HFFc6 (cell line): ENCODE measurements around the gene PTPMT1. TPM values are rescaled to one million over a fixed set of nuclear protein-coding genes. Genes with fewer than 3 reads are reported as not detected.
"Not testable (repeated sequence)": the region's sequence is repeated elsewhere in the genome, so short reads cannot be mapped to it uniquely, and the experiment has no call there.

Experiments used
- DNase-seq: peaks from one replicate; pipeline ENCODE4 v3.0.0-alpha.2; 2018
- H3K27ac Mint-ChIP-seq: 2 replicates; pipeline ENCODE4 v1.8.0; 2020; ENCODE audit warnings: mild to moderate bottlenecking, mixed read lengths
- H3K27me3 Mint-ChIP-seq: 2 replicates; pipeline ENCODE4 v1.8.0; 2021; ENCODE audit warnings: mild to moderate bottlenecking, moderate library complexity, mixed read lengths; ENCODE audit not compliant: insufficient read depth
- H3K36me3 Mint-ChIP-seq: 2 replicates; pipeline ENCODE4 v1.8.0; 2021; ENCODE audit warnings: low read depth, mixed read lengths
- H3K4me1 Mint-ChIP-seq: 2 replicates; pipeline ENCODE4 v1.8.0; 2020; ENCODE audit warnings: low read depth, mixed read lengths
- H3K4me3 Mint-ChIP-seq: 2 replicates; pipeline ENCODE4 v1.8.0; 2020; ENCODE audit warnings: mild to moderate bottlenecking, moderate library complexity, mixed read lengths
- H3K9me3 Mint-ChIP-seq: 2 replicates; pipeline ENCODE4 v1.8.0; 2020; ENCODE audit warnings: mild to moderate bottlenecking, mixed read lengths
- CTCF ChIP-seq: fragments of 200-600 bp; sonication (generic); IDR thresholded peaks from 2 replicates; pipeline ENCODE4 v1.5.0; 2021; ENCODE audit warnings: antibody characterized with exemption, mild to moderate bottlenecking
- total RNA-seq, 6 experiments: library from RNA; stranded (reverse); fragmentation: NEBNext Ultra II Directional; extraction: Animal tissue kit (Norgen Biotek cat#: 25700); gene quantifications; 2 replicates in 1 of 6; 3 replicates in 5 of 6; pipeline ENCODE4 v1.2.3, GENCODE V29; 2021

PTPMT1 gene
- total RNA-seq, 6 experiments from 2014 or later: 51.8 to 64.2 (median 54.5) TPM

- Mint-ChIP-seq H3K36me3 (no peaks in the 10 kb centered on the region), H3K4me3 (no peak overlapping the region), H3K27me3 (no peaks in the 10 kb centered on the region; the same call in 1 of the 2 replicates), H3K27ac (no peak overlapping the region), H3K9me3 (no peaks in the 10 kb centered on the region), H3K4me1 (peaks cover 7% of the 10 kb centered on the region; the same call in 1 of the 2 replicates)
- no peak for DNase-seq
- no peak for TF ChIP-seq CTCF
Observed at GRCh38 chr11:47560426-47560825, 5.0 kb upstream of the PTPMT1 start.

- H3K4me1 Mint-ChIP-seq: peaks cover 14% of the 10 kb centered on the region
- H3K4me3 Mint-ChIP-seq, H3K36me3 Mint-ChIP-seq, H3K9me3 Mint-ChIP-seq, H3K27me3 Mint-ChIP-seq, H3K27ac Mint-ChIP-seq, DNase-seq: not testable (repeated sequence)
Observed at GRCh38 chr11:47562393-47562792, 3.0 kb upstream of the PTPMT1 start.

GRCh38 chr11:47564366-47564765, 1.0 kb upstream of the PTPMT1 start:
- H3K4me3 Mint-ChIP-seq, H3K27ac Mint-ChIP-seq, H3K27me3 Mint-ChIP-seq: not testable (repeated sequence)

GRCh38 chr11:47564933-47565339, 463 bp upstream of the PTPMT1 start:
- peaks cover 6% of the 10 kb centered on the region; the same call in 1 of the 2 replicates for H3K36me3 Mint-ChIP-seq
- H3K27ac Mint-ChIP-seq: peak overlapping the region; percentile 65
- H3K9me3 Mint-ChIP-seq: no peaks in the 10 kb centered on the region
- DNase-seq: no peak
- peak overlapping the region; percentile 76 for H3K4me3 Mint-ChIP-seq
- peaks cover 14% of the 10 kb centered on the region for H3K4me1 Mint-ChIP-seq
- TF ChIP-seq CTCF: no peak
- H3K27me3 Mint-ChIP-seq: no peaks in the 10 kb centered on the region; the same call in 1 of the 2 replicates

More at GRCh38 chr11:47564366-47564765, 1.0 kb upstream of the PTPMT1 start:
- peaks cover 14% of the 10 kb centered on the region for H3K4me1 Mint-ChIP-seq
- H3K9me3 Mint-ChIP-seq, H3K36me3 Mint-ChIP-seq, DNase-seq: not testable (repeated sequence)

DNA sequence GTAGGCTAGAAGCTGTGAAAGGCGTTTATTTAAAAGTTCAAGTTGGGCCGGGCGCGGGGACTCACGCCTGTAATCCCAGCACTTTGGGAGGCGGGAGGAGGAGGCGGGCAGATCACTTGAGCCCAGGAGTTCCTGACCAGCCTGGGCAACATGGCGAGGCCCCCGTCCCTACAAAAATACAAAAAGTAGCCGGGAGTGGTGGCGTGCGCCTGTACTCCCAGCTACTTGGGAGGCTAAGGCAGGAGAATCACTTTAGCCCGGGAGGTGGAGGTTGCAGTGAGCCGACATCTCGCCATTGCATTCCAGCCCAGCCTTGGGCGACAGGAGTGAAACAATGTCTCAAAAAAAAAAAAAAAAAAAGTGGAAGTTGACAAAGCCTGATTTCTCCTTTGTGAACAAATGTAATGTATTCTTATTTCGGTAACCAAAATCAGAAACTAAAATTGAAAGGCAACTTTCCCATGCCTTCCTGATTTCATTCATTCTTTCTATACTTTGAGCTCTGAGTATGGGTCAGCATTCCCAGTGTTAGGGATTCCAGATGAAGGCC, 825 bp downstream of the PTPMT1 start:
- peak overlapping the region; percentile 52 for H3K27ac Mint-ChIP-seq
- no peak for TF ChIP-seq CTCF
- no peaks in the 10 kb centered on the region; the same call in 1 of the 2 replicates for H3K27me3 Mint-ChIP-seq
- no peak for DNase-seq
- H3K4me1 Mint-ChIP-seq: peaks cover 14% of the 10 kb centered on the region
- H3K4me3 Mint-ChIP-seq: peak overlapping the region; percentile 87
- peaks cover 6% of the 10 kb centered on the region; the same call in 1 of the 2 replicates for H3K36me3 Mint-ChIP-seq
- no peaks in the 10 kb centered on the region for H3K9me3 Mint-ChIP-seq

GRCh38 chr11:47569646-47570045, 4.2 kb downstream of the PTPMT1 start:
- TF ChIP-seq CTCF: no peak
- Mint-ChIP-seq H3K27me3 (no peaks in the 10 kb centered on the region), H3K36me3 (peaks cover 17% of the 10 kb centered on the region; the same call in 1 of the 2 replicates), H3K4me3 (no peak overlapping the region), H3K27ac (no peak overlapping the region), H3K4me1 (peaks cover 41% of the 10 kb centered on the region), H3K9me3 (no peaks in the 10 kb centered on the region)
- DNase-seq: no peak
